ENCODE measurements around the gene COQ10A. TPM values are rescaled to one million over a fixed set of nuclear protein-coding genes. Genes with fewer than 3 reads are reported as not detected.
A peak's percentile ranks its signal among the peaks of the same experiment; 100 is the strongest.

Gene COQ10A
- total RNA-seq, 1 experiment from 2014 or later: 24.4 TPM

GRCh38 chr12:56315622-56316473 is 49.1 kb downstream of the COQ10A start, which contains the start of gene CNPY2 (continued):
- TF ChIP-seq HMGXB4 (CRISPR knock-in tag; IDR thresholded peaks at IDR 0.05): peak; percentile 80
- no peak for TF ChIP-seq ZNF423 (CRISPR knock-in tag; IDR thresholded peaks at IDR 0.05)
- TF ChIP-seq GRHL2 (CRISPR knock-in tag; IDR thresholded peaks at IDR 0.05; ENCODE audit: insufficient replicate concordance, severe bottlenecking): no peak
- TF ChIP-seq TCF7 (CRISPR knock-in tag; IDR thresholded peaks at IDR 0.05; ENCODE audit: low read depth): no peak
- TF ChIP-seq CDX4 (CRISPR knock-in tag; IDR thresholded peaks at IDR 0.05; ENCODE audit: borderline replicate concordance): no peak
- TF ChIP-seq FOXJ3 (CRISPR knock-in tag; IDR thresholded peaks at IDR 0.05; ENCODE audit: borderline replicate concordance): no peak
- TF ChIP-seq ZBTB43 (CRISPR knock-in tag; IDR thresholded peaks at IDR 0.05): no peak; the same call in 1 of the 2 replicates
- TF ChIP-seq ZBTB21 (CRISPR knock-in tag; IDR thresholded peaks at IDR 0.05; ENCODE audit: borderline replicate concordance): no peak

- Mint-ChIP-seq H3K9me3 (no peaks in the 10 kb centered on the region), H3K27me3 (ENCODE audit: low read depth) (no peaks in the 10 kb centered on the region), H3K36me3 (peaks cover 21% of the 10 kb centered on the region), H3K27ac (no peak overlapping the region), H3K4me1 (peaks cover 8% of the 10 kb centered on the region), H3K4me3 (no peak overlapping the region)
- no peak for ATAC-seq
- POLR2A ChIA-PET: interaction anchor here (2.2 kb wide), 1 partner anchor 21 kb away, joined by 13 read pairs; the partner anchor contains the start of gene IL23A
- peak; percentile 36 for DNase-seq (ENCODE audit: low spot score)
- TF ChIP-seq TEAD1 (CRISPR knock-in tag; IDR thresholded peaks at IDR 0.05) (no peak), E2F4 (CRISPR knock-in tag; IDR thresholded peaks at IDR 0.05; ENCODE audit: borderline replicate concordance, low read depth) (no peak), ZNF671 (CRISPR knock-in tag; IDR thresholded peaks at IDR 0.05) (no peak), ATF3 (CRISPR knock-in tag; conservative IDR thresholded peaks at IDR 0.05) (no peak), NR3C1 (CRISPR knock-in tag; conservative IDR thresholded peaks at IDR 0.05; ENCODE audit: low read depth) (no peak), EMX1 (CRISPR knock-in tag; IDR thresholded peaks at IDR 0.05) (no peak), NFYB (CRISPR knock-in tag; conservative IDR thresholded peaks at IDR 0.05; ENCODE audit: low read depth) (no peak), RORB (CRISPR knock-in tag; IDR thresholded peaks at IDR 0.05) (no peak)
- CTCF ChIA-PET: interaction anchor here (0.6 to 4.5 kb wide), 6 partner anchors 12 to 145 kb away, joined by 3 to 59 read pairs (median 13); partner anchors contain the start of genes SMARCC2 and STAT2
Observed at GRCh38 chr12:56317675-56318074, 50.9 kb downstream of the COQ10A start.

Other genes with a start within 250 kb of the COQ10A start
- gene IKZF4, start 245.9 kb upstream of the COQ10A start, total RNA-seq (2021): 13.6 to 14.9 TPM (median 14.8 TPM) in 3 replicates
- 66.4 to 77.2 TPM (median 73.4 TPM) in 3 replicates for gene RPS26, start 225.0 kb upstream of the COQ10A start, total RNA-seq (2021)
- 49.2 to 64.3 TPM (median 52.4 TPM) in 3 replicates for gene ERBB3, start 186.8 kb upstream of the COQ10A start, total RNA-seq (2021)
- gene PA2G4, start 162.4 kb upstream of the COQ10A start, total RNA-seq (2021): 198 to 249 TPM (median 199 TPM) in 3 replicates
- gene RPL41, start 150.3 kb upstream of the COQ10A start, total RNA-seq (2021): 4,004 to 4,366 TPM (median 4,314 TPM) in 3 replicates
- 11.3 to 13.6 TPM (median 13.1 TPM) in 3 replicates for gene ZC3H10, start 148.7 kb upstream of the COQ10A start, total RNA-seq (2021)
- gene ESYT1, start 138.7 kb upstream of the COQ10A start, total RNA-seq (2021): 77.7 to 80.8 TPM (median 80.1 TPM) in 3 replicates
- gene MYL6B, start 114.4 kb upstream of the COQ10A start, total RNA-seq (2021): 171 to 180 TPM (median 173 TPM) in 3 replicates
- gene MYL6, start 108.6 kb upstream of the COQ10A start, total RNA-seq (2021): 835 to 932 TPM (median 844 TPM) in 3 replicates
- 72.8 to 77.9 TPM (median 76.8 TPM) in 3 replicates for gene SMARCC2, start 77.5 kb upstream of the COQ10A start, total RNA-seq (2021)
- gene RNF41, start 45.0 kb upstream of the COQ10A start, total RNA-seq (2021): 45.5 to 57.4 TPM (median 48.7 TPM) in 3 replicates
- gene NABP2, start 42.6 kb upstream of the COQ10A start, total RNA-seq (2021): 42.7 to 47.9 TPM (median 47.5 TPM) in 3 replicates
- 0.26 to 0.62 TPM (median 0.46 TPM) in 3 replicates for gene SLC39A5, start 36.9 kb upstream of the COQ10A start, total RNA-seq (2021)
- gene ANKRD52, start 8.6 kb upstream of the COQ10A start, total RNA-seq (2021): 33.0 to 41.2 TPM (median 38.6 TPM) in 3 replicates
- 241 to 275 TPM (median 246 TPM) in 3 replicates for gene CS, start 33.4 kb downstream of the COQ10A start, total RNA-seq (2021)
- gene CNPY2, start 49.0 kb downstream of the COQ10A start, total RNA-seq (2021): 171 to 193 TPM (median 192 TPM) in 3 replicates
- gene PAN2, start 67.1 kb downstream of the COQ10A start, total RNA-seq (2021): 46.7 to 58.0 TPM (median 57.5 TPM) in 3 replicates
- gene IL23A, start 71.9 kb downstream of the COQ10A start, total RNA-seq (2021): 2.9 to 3.0 TPM (median 2.9 TPM) in 3 replicates
- 53.2 to 54.5 TPM (median 54.5 TPM) in 3 replicates for gene STAT2, start 93.2 kb downstream of the COQ10A start, total RNA-seq (2021)
- 0.11 TPM in 1 of 3 replicates, not detected in the others for gene APOF, start 95.9 kb downstream of the COQ10A start, total RNA-seq (2021)
- 60.9 to 67.1 TPM (median 64.9 TPM) in 3 replicates for gene TIMELESS, start 182.5 kb downstream of the COQ10A start, total RNA-seq (2021)
- not detected in 3 replicates for gene MIP, start 187.7 kb downstream of the COQ10A start, total RNA-seq (2021)
- gene SPRYD4, start 201.6 kb downstream of the COQ10A start, total RNA-seq (2021): 2.8 to 4.2 TPM (median 3.1 TPM) in 3 replicates
- 14.8 to 17.2 TPM (median 15.9 TPM) in 3 replicates for gene GLS2, start 221.2 kb downstream of the COQ10A start, total RNA-seq (2021)